Measurements from ENCODE around the gene NF2.

- TF ChIP-seq CTCF (IDR thresholded peaks at IDR 0.05), result no peak
- TF ChIP-seq POLR2A (IDR thresholded peaks at IDR 0.05), result no peak
Measured at GRCh38 chr22:29658176-29658575, 54.7 kb downstream of the NF2 start.

All from right lobe of liver (tissue), 4 donors.